SU-DHL-6 (cell line): ENCODE measurements around the gene PNPLA2.

Experiments used
- H2AFZ ChIP-seq: fragments of 200-600 bp; sonication (generic); 2 replicates; pipeline ENCODE4 v1.6.1; 2014; ENCODE audit warnings: low read depth, mild to moderate bottlenecking, moderate library complexity, mixed read lengths, antibody characterized with exemption, low read length; ENCODE audit not compliant: severe bottlenecking
- H3F3A ChIP-seq: fragments of 200-600 bp; shearing (Covaris generic); 2 replicates; pipeline ENCODE4 v1.6.0; 2016; ENCODE audit warnings: antibody characterized with exemption, mild to moderate bottlenecking; ENCODE audit not compliant: insufficient read depth
- H3K27ac ChIP-seq: fragments of 200-600 bp; sonication (generic); 2 replicates; pipeline ENCODE4 v1.5.1; 2016; ENCODE audit warnings: low read depth, mild to moderate bottlenecking, low read length, moderate library complexity, mixed read lengths
- H3K27me3 ChIP-seq: fragments of 200-600 bp; sonication (generic), shearing (Covaris generic); 2 replicates; pipeline ENCODE4 v1.6.0; 2014; ENCODE audit warnings: mild to moderate bottlenecking, low read length
- H3K36me3 ChIP-seq: fragments of 200-600 bp; sonication (generic); 2 replicates; pipeline ENCODE4 v1.6.1; 2014; ENCODE audit warnings: mild to moderate bottlenecking, low read length, mixed read lengths
- H3K4me2 ChIP-seq: fragments of 300-600, 200-600 bp; shearing (Covaris generic), sonication (generic); 2 replicates; pipeline ENCODE4 v1.6.0; 2014; ENCODE audit warnings: low read length, low read depth, mild to moderate bottlenecking; ENCODE audit not compliant: poor library complexity, severe bottlenecking
- H3K4me3 ChIP-seq: fragments of 200-600 bp; sonication (generic); 2 replicates; pipeline ENCODE4 v1.5.1; 2014; ENCODE audit warnings: antibody characterized with exemption, low read length, mild to moderate bottlenecking, mixed read lengths; ENCODE audit not compliant: insufficient read depth, poor library complexity, severe bottlenecking
- H3K79me2 ChIP-seq: fragments of 200-600 bp; sonication (generic); 2 replicates; pipeline ENCODE4 v1.6.1; 2014; ENCODE audit warnings: mild to moderate bottlenecking, low read length, moderate library complexity; ENCODE audit not compliant: insufficient read depth
- H3K9ac ChIP-seq: fragments of 200-600 bp; sonication (generic); 2 replicates; pipeline ENCODE4 v1.7.0; 2014; ENCODE audit warnings: mild to moderate bottlenecking, low read length
- H3K9me2 ChIP-seq: fragments of 200-600 bp; sonication (generic); replicated peaks from 2 replicates; pipeline ENCODE4 v1.6.1; 2014; ENCODE audit warnings: low read length; ENCODE audit not compliant: insufficient read depth
- H3K9me3 ChIP-seq: fragments of 200-600 bp; sonication (generic); 2 replicates; pipeline ENCODE4 v1.6.1; 2014; ENCODE audit warnings: low read length, mixed read lengths; ENCODE audit not compliant: insufficient read depth
- H4K20me1 ChIP-seq: fragments of 200-600 bp; sonication (generic); 2 replicates; pipeline ENCODE4 v1.6.1; 2014; ENCODE audit warnings: low read depth, mild to moderate bottlenecking, antibody characterized with exemption, low read length, moderate library complexity, mixed read lengths
- EZH2phosphoT487 ChIP-seq: fragments of 200-600 bp; sonication (generic), shearing (Covaris generic); conservative IDR thresholded peaks from 2 replicates; pipeline ENCODE4 v1.6.1; 2018; ENCODE audit warnings: mild to moderate bottlenecking, antibody characterized with exemption, low read length, moderate library complexity, mixed read lengths
- TF ChIP-seq, protein P1 (sequence below): fragments of 200-600 bp; sonication (generic); IDR thresholded peaks from one replicate; pipeline ENCODE4 v1.5.1; 2017; ENCODE audit warnings: antibody characterized with exemption, mild to moderate bottlenecking, low read length, moderate library complexity; ENCODE audit not compliant: insufficient read depth, poor library complexity, severe bottlenecking

The PNPLA2 gene

DNA sequence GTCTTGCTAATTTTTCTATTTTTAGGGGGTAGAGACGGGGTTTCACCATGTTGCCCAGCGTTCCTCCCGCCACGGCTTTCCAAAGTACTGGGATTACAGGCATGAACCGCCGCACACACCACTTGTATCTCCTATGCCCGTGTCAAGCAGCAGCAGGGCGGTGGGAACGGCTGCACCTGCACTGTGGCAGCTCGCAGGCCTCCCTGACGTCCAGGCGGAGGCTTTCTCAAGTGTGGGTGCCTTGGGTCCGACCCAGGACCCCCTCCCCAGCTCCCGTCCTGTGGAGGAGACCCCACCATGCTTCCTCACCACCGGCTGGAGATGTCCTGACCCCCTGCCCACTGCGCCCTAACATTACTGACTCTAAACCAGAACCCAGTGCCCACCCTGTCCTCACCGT, 49.7 kb downstream of the PNPLA2 start:
- Histone ChIP-seq H3K27ac (no peak overlapping the region), H4K20me1 (no peaks in the 10 kb centered on the region), H3K4me3 (no peak overlapping the region), H3K9ac (no peak overlapping the region), H3K27me3 (no peaks in the 10 kb centered on the region), H3K79me2 (no peaks in the 10 kb centered on the region), H3K9me3 (no peaks in the 10 kb centered on the region), H3K36me3 (no peaks in the 10 kb centered on the region), H3K4me2 (no peak overlapping the region), H3K9me2 (no peaks in the 10 kb centered on the region), H2AFZ (no peak overlapping the region), H3F3A (no peaks in the 10 kb centered on the region)
- TF ChIP-seq, protein P1, sequence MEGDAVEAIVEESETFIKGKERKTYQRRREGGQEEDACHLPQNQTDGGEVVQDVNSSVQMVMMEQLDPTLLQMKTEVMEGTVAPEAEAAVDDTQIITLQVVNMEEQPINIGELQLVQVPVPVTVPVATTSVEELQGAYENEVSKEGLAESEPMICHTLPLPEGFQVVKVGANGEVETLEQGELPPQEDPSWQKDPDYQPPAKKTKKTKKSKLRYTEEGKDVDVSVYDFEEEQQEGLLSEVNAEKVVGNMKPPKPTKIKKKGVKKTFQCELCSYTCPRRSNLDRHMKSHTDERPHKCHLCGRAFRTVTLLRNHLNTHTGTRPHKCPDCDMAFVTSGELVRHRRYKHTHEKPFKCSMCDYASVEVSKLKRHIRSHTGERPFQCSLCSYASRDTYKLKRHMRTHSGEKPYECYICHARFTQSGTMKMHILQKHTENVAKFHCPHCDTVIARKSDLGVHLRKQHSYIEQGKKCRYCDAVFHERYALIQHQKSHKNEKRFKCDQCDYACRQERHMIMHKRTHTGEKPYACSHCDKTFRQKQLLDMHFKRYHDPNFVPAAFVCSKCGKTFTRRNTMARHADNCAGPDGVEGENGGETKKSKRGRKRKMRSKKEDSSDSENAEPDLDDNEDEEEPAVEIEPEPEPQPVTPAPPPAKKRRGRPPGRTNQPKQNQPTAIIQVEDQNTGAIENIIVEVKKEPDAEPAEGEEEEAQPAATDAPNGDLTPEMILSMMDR: no peak
- no peak for TF ChIP-seq EZH2phosphoT487

DNA sequence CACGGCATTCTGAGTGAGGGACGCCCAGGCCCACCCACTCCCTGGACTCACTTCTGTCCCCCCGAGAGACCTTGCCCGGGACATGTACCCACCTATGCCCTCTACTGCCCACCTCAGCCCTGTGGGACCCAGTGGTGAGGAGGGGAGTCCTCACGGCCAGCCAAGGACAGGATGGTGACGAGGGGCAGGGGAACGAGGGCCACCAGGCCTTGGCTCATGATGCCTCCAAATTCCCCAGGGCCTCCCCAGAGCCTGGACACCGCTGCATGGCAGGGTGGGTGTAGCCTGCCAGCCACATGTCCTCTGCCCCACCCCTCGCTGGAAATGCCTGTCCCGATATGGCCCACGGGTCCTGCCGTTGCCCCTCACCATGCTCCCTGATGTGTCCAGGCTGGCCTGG, 50.1 kb downstream of the PNPLA2 start:
- no peak overlapping the region for H3K9ac ChIP-seq
- H3K4me2 ChIP-seq: no peak overlapping the region
- no peaks in the 10 kb centered on the region for H3K9me2 ChIP-seq
- H3K27ac ChIP-seq: no peak overlapping the region
- no peak overlapping the region for H3K4me3 ChIP-seq
- H3K79me2 ChIP-seq: no peaks in the 10 kb centered on the region
- no peaks in the 10 kb centered on the region for H4K20me1 ChIP-seq
- H3K36me3 ChIP-seq: no peaks in the 10 kb centered on the region
- H3F3A ChIP-seq: no peaks in the 10 kb centered on the region
- TF ChIP-seq, protein P1: no peak
- no peak for TF ChIP-seq EZH2phosphoT487
- no peak overlapping the region for H2AFZ ChIP-seq
- H3K9me3 ChIP-seq: no peaks in the 10 kb centered on the region
- no peaks in the 10 kb centered on the region for H3K27me3 ChIP-seq

DNA sequence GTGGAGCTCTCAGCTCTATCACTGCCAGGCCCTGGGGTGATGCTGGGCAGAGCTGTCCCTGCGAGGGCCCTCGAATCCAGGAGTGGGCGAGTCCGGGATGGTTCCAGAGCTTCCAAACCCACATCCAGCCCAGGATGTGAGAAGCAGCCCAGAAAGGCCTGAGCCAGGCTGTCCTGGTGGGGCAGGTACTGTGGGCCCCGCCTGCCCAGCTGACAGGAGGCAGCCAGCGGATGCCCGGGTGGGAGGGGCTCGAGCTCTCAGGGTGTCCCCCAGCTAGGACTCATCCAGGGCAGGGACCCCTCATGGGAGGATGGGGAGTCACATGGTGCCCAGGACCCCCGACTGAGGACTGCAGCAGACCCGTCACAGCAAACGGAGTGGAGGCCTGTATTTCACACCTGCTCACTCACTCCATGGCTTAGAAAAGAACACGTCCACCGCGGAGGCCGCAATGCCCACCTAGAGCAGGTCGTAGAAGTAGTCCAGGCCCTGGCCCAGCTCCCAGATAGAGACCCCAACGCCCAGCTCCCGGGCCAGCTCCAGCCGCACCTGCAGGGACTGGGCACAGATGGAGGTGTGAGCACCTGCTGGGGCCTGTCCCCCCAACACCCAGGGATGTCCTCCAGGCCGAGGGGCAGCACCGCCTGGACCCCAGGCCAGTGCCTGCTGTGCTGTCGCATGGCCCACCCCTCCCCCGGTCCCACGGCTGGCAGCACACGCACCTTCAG, 50.8 kb downstream of the PNPLA2 start:
- no peaks in the 10 kb centered on the region for H3K79me2 ChIP-seq

More for the DNA sequence above, 50.8 kb downstream of the PNPLA2 start:
- no peaks in the 10 kb centered on the region for H3K36me3 ChIP-seq
- no peaks in the 10 kb centered on the region for H3F3A ChIP-seq
- no peak overlapping the region for H3K9ac ChIP-seq
- H3K9me2 ChIP-seq: no peaks in the 10 kb centered on the region
- no peaks in the 10 kb centered on the region for H4K20me1 ChIP-seq
- H3K27me3 ChIP-seq: no peaks in the 10 kb centered on the region
- H3K9me3 ChIP-seq: no peaks in the 10 kb centered on the region
- no peak overlapping the region for H2AFZ ChIP-seq
- H3K4me2 ChIP-seq: no peak overlapping the region
- TF ChIP-seq, protein P1: no peak
- no peak overlapping the region for H3K27ac ChIP-seq
- no peak overlapping the region for H3K4me3 ChIP-seq
